ENCODE measurements around the gene PITX1.

Gene PITX1

GRCh38 chr5:135013947-135014570, 20.0 kb downstream of the PITX1 start:
- no peak overlapping the region for H4K8ac ChIP-seq (ENCODE audit: low read depth, low read length)
- H2AK5ac ChIP-seq (ENCODE audit: low read length), result no peak overlapping the region
- no peaks in the 10 kb centered on the region for H3K36me3 ChIP-seq (ENCODE audit: control insufficient read depth, insufficient read depth, low read length)
- H3K79me1 ChIP-seq (ENCODE audit: low read length), result no peaks in the 10 kb centered on the region
- H2BK5ac ChIP-seq (ENCODE audit: low read length), result no peak overlapping the region
- H3K27me3 ChIP-seq (ENCODE audit: insufficient read depth, low read length, poor library complexity), result no peaks in the 10 kb centered on the region
- no peak overlapping the region for H3K23ac ChIP-seq (ENCODE audit: low read length)
- no peaks in the 10 kb centered on the region for H3K4me1 ChIP-seq (ENCODE audit: control insufficient read depth, low read depth, low read length)
- no peak overlapping the region for H2BK120ac ChIP-seq (ENCODE audit: low read depth, low read length)
- no peak overlapping the region for H3K4me2 ChIP-seq (ENCODE audit: low read length)
- no peaks in the 10 kb centered on the region for H3K79me2 ChIP-seq (ENCODE audit: control insufficient read depth, insufficient read depth, low read length)
- H3K4me3 ChIP-seq (ENCODE audit: low read length), result no peak overlapping the region
- no peak overlapping the region for H3K27ac ChIP-seq (ENCODE audit: low read depth, low read length)
- H2BK15ac ChIP-seq (replicated peaks; ENCODE audit: low read depth), result no peak overlapping the region
- no peak overlapping the region for H3K4ac ChIP-seq (ENCODE audit: low read depth, low read length)
- no CpG with 5 or more reads among the region's 10 CpGs for WGBS (ENCODE audit: extremely low coverage, insufficient coverage, low lambda C conversion rate)
- H4K5ac ChIP-seq (ENCODE audit: low read length), result no peak overlapping the region
- H3K56ac ChIP-seq (ENCODE audit: low read length), result no peak overlapping the region
- DNase-seq, result no peak
- H3K18ac ChIP-seq (ENCODE audit: low read length), result no peak overlapping the region
- no peak overlapping the region for H3K9ac ChIP-seq (ENCODE audit: low read length)

- no peaks in the 10 kb centered on the region for H3K27me3 ChIP-seq (ENCODE audit: insufficient read depth, low read length, poor library complexity)
- H2AK5ac ChIP-seq (ENCODE audit: low read length), result no peak overlapping the region
- H3K4me3 ChIP-seq (ENCODE audit: low read length), result no peak overlapping the region
- no peak overlapping the region for H2BK120ac ChIP-seq (ENCODE audit: low read depth, low read length)
- H3K79me2 ChIP-seq (ENCODE audit: control insufficient read depth, insufficient read depth, low read length), result no peaks in the 10 kb centered on the region
- H2BK5ac ChIP-seq (ENCODE audit: low read length), result no peak overlapping the region
- H3K27ac ChIP-seq (ENCODE audit: low read depth, low read length), result no peak overlapping the region
- no peak overlapping the region for H3K9ac ChIP-seq (ENCODE audit: low read length)
- no peak overlapping the region for H4K8ac ChIP-seq (ENCODE audit: low read depth, low read length)
- no peak overlapping the region for H3K4ac ChIP-seq (ENCODE audit: low read depth, low read length)
- no peak overlapping the region for H2BK15ac ChIP-seq (replicated peaks; ENCODE audit: low read depth)
- WGBS (ENCODE audit: extremely low coverage, insufficient coverage, low lambda C conversion rate), result no CpG with 5 or more reads among the region's 7 CpGs
- H3K36me3 ChIP-seq (ENCODE audit: control insufficient read depth, insufficient read depth, low read length), result no peaks in the 10 kb centered on the region
- peak overlapping the region; percentile 25 for H3K56ac ChIP-seq (ENCODE audit: low read length)
- H3K4me1 ChIP-seq (ENCODE audit: control insufficient read depth, low read depth, low read length), result no peaks in the 10 kb centered on the region
- H3K23ac ChIP-seq (ENCODE audit: low read length), result no peak overlapping the region
- no peaks in the 10 kb centered on the region for H3K79me1 ChIP-seq (ENCODE audit: low read length)
- no peak overlapping the region for H3K4me2 ChIP-seq (ENCODE audit: low read length)
- no peak overlapping the region for H3K18ac ChIP-seq (ENCODE audit: low read length)
- no peak overlapping the region for H4K5ac ChIP-seq (ENCODE audit: low read length)
- no peak for DNase-seq
These were observed 20.6 kb downstream of the PITX1 start for GRCh38 chr5:135013445-135013844.

GRCh38 chr5:135012951-135013391, 21.1 kb downstream of the PITX1 start:
- Histone ChIP-seq H2BK15ac (replicated peaks; ENCODE audit: low read depth) (no peak overlapping the region), H3K4me1 (ENCODE audit: control insufficient read depth, low read depth, low read length) (no peaks in the 10 kb centered on the region), H3K23ac (ENCODE audit: low read length) (no peak overlapping the region), H3K18ac (ENCODE audit: low read length) (no peak overlapping the region), H2BK5ac (ENCODE audit: low read length) (no peak overlapping the region), H2AK5ac (ENCODE audit: low read length) (no peak overlapping the region), H3K4me3 (ENCODE audit: low read length) (no peak overlapping the region), H3K27me3 (ENCODE audit: insufficient read depth, low read length, poor library complexity) (no peaks in the 10 kb centered on the region), H3K4ac (ENCODE audit: low read depth, low read length) (no peak overlapping the region), H3K36me3 (ENCODE audit: control insufficient read depth, insufficient read depth, low read length) (no peaks in the 10 kb centered on the region), H3K9ac (ENCODE audit: low read length) (no peak overlapping the region), H3K56ac (ENCODE audit: low read length) (no peak overlapping the region), H3K79me2 (ENCODE audit: control insufficient read depth, insufficient read depth, low read length) (no peaks in the 10 kb centered on the region), H4K5ac (ENCODE audit: low read length) (no peak overlapping the region), H3K4me2 (ENCODE audit: low read length) (no peak overlapping the region), H4K8ac (ENCODE audit: low read depth, low read length) (no peak overlapping the region), H3K79me1 (ENCODE audit: low read length) (no peaks in the 10 kb centered on the region), H3K27ac (ENCODE audit: low read depth, low read length) (no peak overlapping the region), H2BK120ac (ENCODE audit: low read depth, low read length) (no peak overlapping the region)
- no peak for DNase-seq
- no CpG with 5 or more reads among the region's 5 CpGs for WGBS (ENCODE audit: extremely low coverage, insufficient coverage, low lambda C conversion rate)

- Histone ChIP-seq H3K9ac (ENCODE audit: low read length) (no peak overlapping the region), H3K79me2 (ENCODE audit: control insufficient read depth, insufficient read depth, low read length) (no peaks in the 10 kb centered on the region), H3K27ac (ENCODE audit: low read depth, low read length) (no peak overlapping the region), H3K4ac (ENCODE audit: low read depth, low read length) (no peak overlapping the region), H2BK120ac (ENCODE audit: low read depth, low read length) (no peak overlapping the region), H3K18ac (ENCODE audit: low read length) (no peak overlapping the region), H2AK5ac (ENCODE audit: low read length) (no peak overlapping the region), H3K4me3 (ENCODE audit: low read length) (no peak overlapping the region), H3K56ac (ENCODE audit: low read length) (no peak overlapping the region), H4K8ac (ENCODE audit: low read depth, low read length) (no peak overlapping the region), H3K23ac (ENCODE audit: low read length) (no peak overlapping the region), H3K36me3 (ENCODE audit: control insufficient read depth, insufficient read depth, low read length) (no peaks in the 10 kb centered on the region), H4K5ac (ENCODE audit: low read length) (no peak overlapping the region), H2BK5ac (ENCODE audit: low read length) (no peak overlapping the region), H3K79me1 (ENCODE audit: low read length) (no peaks in the 10 kb centered on the region), H3K27me3 (ENCODE audit: insufficient read depth, low read length, poor library complexity) (no peaks in the 10 kb centered on the region), H2BK15ac (replicated peaks; ENCODE audit: low read depth) (no peak overlapping the region), H3K4me1 (ENCODE audit: control insufficient read depth, low read depth, low read length) (no peaks in the 10 kb centered on the region), H3K4me2 (ENCODE audit: low read length) (no peak overlapping the region)
- WGBS (ENCODE audit: extremely low coverage, insufficient coverage, low lambda C conversion rate), result no CpG with 5 or more reads among the region's 2 CpGs
- DNase-seq, result no peak
These were observed 21.9 kb downstream of the PITX1 start for GRCh38 chr5:135012033-135012588.

- H3K18ac ChIP-seq (ENCODE audit: low read length), result no peak overlapping the region
- no peak overlapping the region for H3K4me2 ChIP-seq (ENCODE audit: low read length)
- no peak overlapping the region for H2BK5ac ChIP-seq (ENCODE audit: low read length)
- H3K27ac ChIP-seq (ENCODE audit: low read depth, low read length), result no peak overlapping the region
- no peak overlapping the region for H3K9ac ChIP-seq (ENCODE audit: low read length)
- H3K4me1 ChIP-seq (ENCODE audit: control insufficient read depth, low read depth, low read length), result no peaks in the 10 kb centered on the region
- no CpG with 5 or more reads among the region's 4 CpGs for WGBS (ENCODE audit: extremely low coverage, insufficient coverage, low lambda C conversion rate)
- no peak overlapping the region for H2BK15ac ChIP-seq (replicated peaks; ENCODE audit: low read depth)
- no peaks in the 10 kb centered on the region for H3K36me3 ChIP-seq (ENCODE audit: control insufficient read depth, insufficient read depth, low read length)
- no peak overlapping the region for H3K23ac ChIP-seq (ENCODE audit: low read length)
- H4K5ac ChIP-seq (ENCODE audit: low read length), result no peak overlapping the region
- no peak for DNase-seq
- no peak overlapping the region for H3K4ac ChIP-seq (ENCODE audit: low read depth, low read length)
- no peaks in the 10 kb centered on the region for H3K79me2 ChIP-seq (ENCODE audit: control insufficient read depth, insufficient read depth, low read length)
- no peaks in the 10 kb centered on the region for H3K27me3 ChIP-seq (ENCODE audit: insufficient read depth, low read length, poor library complexity)
- H4K8ac ChIP-seq (ENCODE audit: low read depth, low read length), result no peak overlapping the region
- no peak overlapping the region for H2AK5ac ChIP-seq (ENCODE audit: low read length)
- no peak overlapping the region for H3K4me3 ChIP-seq (ENCODE audit: low read length)
- no peak overlapping the region for H3K56ac ChIP-seq (ENCODE audit: low read length)
- H2BK120ac ChIP-seq (ENCODE audit: low read depth, low read length), result no peak overlapping the region
- no peaks in the 10 kb centered on the region for H3K79me1 ChIP-seq (ENCODE audit: low read length)
These were observed 22.5 kb downstream of the PITX1 start for GRCh38 chr5:135011355-135012032.
